HG03571 (cell line): Measurements from ENCODE around the gene CTNNA3.
"Not testable (repeated sequence)": the region's sequence is repeated elsewhere in the genome, so short reads cannot be mapped to it uniquely, and the experiment has no call there.

ENCODE experiments used
- ATAC-seq: cut with Tn5 transposase; IDR thresholded peaks from one replicate; pipeline ENCODE4 v1.9.1; 2021; ENCODE audit not compliant: unreplicated experiment

The CTNNA3 gene

DNA sequence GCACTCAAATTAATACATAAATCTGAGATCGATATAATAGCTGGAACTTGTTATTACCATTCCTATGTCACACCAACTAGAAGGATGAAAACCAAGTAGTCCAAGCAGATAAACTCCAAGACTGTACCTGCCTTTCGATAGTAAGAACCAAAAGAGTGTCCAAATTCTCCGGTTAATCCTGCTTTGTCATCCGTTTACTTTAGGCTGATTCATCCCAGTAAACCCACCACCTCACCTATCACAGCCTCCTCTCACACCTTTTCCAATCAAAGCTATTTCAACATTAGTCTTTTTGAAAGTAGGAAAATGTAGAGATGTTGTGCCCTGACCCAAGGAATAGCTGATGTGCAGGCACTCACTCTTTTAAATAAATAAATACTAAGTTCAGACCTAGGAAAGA, 177.2 kb downstream of the CTNNA3 start:
- no peak for ATAC-seq

DNA sequence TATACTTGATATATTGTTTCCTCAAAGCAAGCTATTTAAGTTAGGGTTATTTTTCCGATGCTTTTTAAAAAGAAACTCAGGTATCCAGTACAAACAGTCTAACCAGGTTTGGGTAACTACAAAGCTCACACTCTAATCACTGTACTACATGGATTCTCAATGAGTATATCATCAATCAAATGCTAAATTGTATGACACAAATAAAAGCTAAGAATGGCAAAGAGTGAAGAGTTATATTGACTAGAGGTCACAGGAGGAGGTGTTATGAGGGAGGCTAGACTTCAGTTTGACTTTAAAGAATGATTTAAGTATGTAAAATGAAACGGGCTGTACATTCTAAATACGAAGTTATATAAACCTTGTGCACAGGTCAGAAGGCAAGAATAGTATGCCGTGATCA, 178.0 kb downstream of the CTNNA3 start:
- ATAC-seq: no peak

DNA sequence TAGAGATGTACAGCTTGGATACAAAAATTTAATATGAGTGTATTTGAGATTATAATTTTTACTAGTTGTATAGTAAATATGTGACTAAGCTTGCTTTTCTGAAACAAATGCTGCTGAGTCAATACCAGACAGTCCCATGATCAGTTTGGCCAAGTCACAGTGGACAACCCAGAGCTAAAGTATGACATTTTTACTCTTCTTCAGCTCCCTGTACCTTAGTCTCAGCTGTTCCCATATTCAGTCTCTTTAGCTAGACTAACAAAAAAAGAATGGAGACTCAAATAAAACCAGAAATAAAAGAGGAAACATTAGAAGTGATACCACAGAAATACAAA, 189.3 kb downstream of the CTNNA3 start:
- no peak for ATAC-seq

DNA sequence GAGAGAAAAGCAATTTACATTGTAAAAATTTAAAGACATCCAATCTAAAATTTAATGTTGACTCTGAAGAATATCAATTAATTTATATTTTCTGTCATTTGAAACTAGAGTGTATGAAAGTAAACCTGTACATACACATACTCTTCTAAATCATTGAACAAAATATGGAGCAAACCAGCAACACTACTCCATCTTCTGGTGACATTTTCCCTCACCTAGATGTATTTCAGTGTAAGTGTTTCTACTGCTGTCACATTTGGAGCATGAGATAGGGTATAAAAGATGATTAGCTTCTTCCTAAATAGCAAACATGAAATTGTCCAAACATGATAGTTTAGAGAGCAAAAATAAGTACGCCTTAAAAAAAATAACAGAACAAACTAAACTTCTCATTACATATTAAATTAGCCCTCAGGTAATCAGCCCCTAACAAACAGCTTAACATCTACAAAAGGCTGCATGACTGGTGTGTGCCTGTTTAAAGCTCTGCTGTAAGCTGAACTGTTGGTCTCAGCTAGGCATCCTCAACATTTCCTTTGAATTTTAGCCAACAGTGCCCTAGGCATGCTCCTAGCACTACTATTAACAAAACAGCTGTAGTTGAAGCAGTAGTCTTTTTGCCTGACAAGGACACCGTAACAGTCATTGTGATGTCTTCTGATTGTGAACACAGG, 189.8 kb downstream of the CTNNA3 start:
- no peak for ATAC-seq

DNA sequence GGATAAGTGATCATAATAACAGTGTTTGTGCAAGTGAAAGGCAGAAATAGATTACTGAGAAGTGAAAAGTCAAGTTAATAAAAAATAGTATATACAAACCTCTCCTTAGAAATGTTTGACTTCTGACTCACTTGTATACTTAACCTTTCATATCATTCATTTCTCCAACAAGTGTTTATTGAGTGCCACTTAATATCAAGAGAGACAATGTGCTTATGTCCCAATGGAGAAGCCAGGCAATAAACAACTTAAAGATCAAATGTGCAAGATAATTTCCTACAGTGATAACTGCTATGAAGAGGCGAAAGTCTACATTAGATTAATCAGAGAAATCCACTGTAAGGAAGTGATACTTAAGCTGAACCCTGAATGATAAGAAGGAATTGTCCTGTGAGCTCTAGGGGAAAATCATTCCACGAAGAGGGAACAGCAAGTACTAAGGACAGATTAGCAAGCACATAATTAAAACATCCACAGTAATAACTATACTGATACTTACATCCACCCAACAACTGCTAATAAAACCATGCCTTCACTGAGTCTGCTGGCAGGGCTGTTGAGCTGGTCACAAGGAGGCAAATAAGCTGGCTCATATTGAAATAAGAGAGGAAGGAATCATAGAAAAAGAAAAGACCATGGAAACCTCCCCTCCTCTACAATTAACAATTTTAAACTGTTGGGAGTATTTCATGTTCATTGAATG, 203.5 kb downstream of the CTNNA3 start:
- ATAC-seq: no peak

DNA sequence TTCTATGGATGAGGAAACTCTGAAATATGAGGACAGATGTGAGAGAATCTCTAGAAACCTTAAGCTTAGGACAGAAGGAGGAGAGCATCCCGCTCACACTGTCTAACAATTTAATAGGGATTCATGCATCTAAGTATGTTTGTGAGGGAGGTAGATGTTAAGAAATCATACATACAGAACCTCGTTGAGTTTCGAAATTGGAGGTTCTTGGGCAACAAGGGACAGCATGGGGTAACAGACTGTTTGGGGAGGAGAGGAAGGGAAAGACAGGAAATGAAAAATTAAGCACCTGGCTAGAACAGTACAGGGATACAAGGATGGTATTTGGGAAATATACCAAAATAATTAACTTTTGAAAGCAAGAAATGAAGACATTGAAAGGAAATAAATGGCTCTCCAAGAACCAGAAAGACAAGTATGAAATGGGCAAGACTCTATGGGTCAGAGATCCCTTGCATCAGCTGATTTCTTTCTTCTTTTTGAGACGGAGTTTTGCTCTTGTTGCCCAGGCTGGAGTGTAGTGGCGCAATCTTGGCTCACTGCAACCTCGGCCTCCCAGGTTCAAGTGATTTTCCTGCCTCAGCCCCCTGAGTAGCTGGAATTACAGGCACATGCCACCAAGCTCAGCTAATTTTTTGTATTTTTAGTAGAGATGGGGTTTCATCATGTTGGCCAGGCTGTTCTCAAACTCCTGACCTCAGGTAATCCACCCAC, 207.9 kb downstream of the CTNNA3 start:
- ATAC-seq: no peak

DNA sequence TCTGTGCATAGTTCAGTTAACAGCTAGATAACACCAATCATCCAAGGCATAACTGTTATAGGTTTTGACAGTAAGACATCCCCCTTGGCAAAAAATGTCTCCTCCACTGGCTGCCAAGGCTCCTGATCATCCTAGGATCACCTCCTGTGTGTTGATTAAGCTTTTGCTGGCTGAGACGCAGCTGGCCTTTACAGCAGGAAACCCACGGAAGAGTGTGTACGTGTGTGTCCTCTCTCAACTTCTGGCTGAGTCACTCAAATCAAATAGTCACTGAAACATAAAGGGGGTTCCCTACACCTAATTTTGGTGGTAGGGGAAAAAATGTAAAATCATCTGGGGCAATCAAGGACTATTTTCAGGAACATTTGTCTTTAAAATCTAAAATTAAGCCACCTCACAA, 208.8 kb downstream of the CTNNA3 start:
- ATAC-seq: no peak

DNA sequence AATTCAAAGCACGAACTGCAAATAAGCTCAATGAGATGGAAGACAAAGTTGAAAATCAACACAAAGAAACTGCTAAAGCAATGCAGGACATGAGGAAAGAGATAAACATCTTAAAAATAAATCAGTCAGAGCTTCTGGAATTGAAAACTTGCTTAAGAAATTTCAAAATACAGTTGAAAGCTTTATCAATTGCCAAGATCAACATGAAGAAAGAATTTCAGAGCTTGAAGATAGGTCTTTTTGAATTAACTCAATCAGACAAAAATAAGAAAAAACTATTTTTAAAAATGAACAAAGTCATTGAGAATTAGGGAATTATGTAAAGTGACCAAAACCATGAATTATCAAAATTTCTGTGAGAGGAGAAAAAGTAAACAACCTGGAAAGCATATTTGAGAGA, 218.1 kb downstream of the CTNNA3 start:
- ATAC-seq: no peak

DNA sequence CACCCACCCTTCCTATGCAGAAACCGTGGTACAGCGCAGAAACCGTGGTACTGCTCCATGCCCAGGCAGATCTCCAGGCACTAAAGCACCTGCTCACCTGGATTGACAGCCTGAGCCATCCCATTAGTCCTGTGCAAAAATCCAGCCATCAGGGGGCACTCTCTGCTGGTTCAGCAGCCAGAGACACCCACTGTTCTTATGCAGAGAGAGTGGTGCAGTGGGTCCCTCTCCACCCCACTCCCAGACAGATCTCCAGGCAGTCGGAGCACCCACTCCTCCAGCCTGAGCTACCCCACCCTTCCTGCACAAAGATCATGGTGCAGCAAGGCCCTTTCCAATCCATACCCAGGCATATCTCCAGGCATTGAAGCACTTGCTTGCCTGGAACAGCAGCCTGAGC, 219.8 kb downstream of the CTNNA3 start:
- no peak for ATAC-seq

DNA sequence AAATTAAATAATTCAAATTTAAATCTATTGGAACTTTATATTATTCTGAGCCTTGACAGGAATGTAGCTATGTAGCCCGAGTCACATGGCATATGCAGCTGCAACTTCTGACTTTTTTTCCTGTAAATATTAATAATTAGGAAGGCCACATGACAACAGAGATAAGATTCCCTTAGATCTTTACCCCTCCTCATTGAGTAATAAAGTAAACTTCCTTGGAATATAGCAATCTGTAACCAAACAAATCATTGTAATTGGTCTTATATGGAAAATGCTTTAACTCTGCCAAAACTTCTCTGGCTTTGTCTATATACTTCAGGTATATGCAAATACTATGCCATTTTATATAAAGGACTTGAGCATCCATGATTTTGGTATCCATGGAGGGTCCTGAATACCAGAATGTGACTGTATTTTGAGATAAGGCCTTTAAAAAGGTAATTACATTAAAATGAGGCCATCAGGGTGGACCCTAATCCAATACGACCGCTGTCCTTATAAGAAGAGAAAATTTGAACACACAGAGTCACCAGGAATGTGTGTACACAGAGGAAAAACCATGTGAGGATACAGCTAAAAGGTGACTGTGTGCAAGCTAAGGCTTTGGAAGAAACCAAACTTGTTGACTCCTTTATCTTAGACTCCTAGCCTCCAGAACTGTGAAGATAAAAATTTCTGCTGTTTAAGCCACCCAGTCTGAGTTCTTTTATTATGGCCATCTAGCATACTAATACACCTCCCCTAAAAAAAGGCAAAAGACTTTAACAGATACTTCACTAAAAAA, 222.0 kb downstream of the CTNNA3 start:
- no peak for ATAC-seq

DNA sequence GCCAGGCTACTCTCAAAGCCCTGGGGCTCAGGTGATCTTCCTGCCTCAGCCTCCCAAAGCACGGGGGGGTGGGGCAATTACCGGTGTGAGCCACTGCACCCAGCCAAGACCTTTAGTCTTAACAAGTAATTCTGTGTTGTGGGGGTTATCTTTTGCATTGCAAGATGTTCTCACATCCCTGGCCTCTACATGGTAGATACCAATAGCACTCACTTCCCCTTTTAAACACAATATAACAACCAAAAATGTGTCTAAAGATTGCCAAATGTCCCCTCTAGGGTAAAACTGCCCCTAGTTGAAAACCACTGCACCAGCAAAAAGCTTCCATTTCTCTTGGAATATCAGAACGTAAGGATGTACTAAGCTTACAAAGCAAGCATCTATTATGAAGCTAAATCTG, 225.0 kb downstream of the CTNNA3 start:
- no peak for ATAC-seq

DNA sequence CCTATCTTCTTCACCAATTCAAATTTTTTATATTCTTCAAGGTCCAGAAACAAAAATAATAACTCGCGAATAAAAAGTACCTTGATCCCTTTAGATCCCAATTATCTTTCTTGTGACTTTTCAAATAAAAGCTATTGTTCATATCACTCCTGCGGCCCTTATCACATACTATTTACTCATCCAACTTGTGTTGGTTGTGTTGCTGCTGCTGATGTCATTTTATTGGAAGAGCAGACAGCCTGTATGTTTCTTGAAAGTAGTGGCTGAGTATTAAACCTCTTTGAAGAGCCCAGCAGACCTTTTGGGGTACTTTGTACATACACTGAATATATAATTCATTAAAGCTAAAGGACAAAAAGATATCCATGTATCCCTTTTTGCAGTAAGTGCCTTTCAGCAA, 231.7 kb downstream of the CTNNA3 start:
- ATAC-seq: no peak

DNA sequence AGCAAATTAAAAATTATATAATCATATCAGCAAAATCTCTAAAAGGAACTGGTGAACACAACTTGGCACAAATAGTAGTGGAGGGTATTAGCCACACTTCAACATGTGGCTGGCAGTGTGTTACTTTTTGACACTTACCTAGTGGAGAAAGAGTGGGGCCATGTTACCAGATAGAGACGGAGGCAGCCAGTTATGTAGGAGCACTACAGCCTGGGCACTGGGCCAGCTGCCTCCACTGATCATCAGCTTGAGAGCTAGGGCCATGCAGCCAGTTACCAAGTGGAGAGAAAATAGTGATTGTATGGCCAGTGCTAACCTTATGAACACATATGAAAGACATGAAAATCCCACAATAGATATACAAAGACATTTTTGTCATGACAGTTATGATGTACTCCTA, 243.1 kb downstream of the CTNNA3 start:
- no peak for ATAC-seq

DNA sequence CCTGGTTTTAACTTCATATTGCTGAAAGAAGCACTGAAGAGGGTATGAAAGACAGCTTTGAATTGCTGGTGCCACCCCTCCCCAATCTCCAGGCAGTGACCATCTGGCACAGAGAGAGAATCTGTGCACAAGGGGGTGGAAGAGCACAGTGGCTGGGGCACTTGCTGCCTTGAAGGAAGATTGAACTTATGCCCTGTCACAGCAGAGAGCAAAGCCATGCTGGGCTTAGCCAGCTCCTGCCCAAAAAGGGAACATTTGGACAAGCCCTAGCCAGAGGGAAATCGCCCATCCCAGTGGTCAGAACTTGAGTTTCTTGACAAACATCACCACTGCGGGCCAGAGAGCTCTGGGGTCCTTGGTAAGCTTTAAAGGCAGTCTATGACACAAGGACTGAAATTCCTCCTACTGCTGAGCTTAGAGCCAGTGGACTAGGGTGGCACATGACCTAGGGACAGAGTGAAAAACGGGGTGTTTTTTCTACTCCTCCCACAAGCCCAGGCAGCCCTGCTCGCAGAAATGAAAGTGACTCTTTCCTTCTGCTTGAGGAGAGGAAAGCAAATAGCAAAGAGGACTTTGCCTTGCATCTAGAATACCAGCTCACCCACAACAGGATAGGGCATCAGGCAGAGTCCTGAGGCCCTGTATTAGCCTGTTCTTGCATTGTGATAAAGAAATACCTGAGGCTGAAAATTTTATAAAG, 257.2 kb downstream of the CTNNA3 start:
- no peak for ATAC-seq

DNA sequence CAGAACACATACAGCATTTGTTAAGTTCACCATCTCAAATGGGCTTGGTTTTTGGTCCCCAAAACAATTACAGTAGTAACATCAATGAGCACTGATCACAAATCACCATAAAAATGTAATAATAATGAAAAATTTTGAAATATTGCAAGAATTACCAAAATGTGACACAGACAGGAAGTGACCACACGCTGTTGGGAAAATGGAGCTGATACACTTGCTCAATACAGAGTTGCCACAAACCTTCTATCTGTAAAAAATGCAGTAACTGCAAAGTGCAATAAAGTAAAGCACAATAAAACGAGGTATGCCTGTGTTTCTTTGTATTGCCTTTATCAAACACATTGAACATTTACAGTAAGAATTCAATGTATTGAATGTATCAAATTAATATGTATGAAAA, 262.7 kb downstream of the CTNNA3 start:
- ATAC-seq: no peak

DNA sequence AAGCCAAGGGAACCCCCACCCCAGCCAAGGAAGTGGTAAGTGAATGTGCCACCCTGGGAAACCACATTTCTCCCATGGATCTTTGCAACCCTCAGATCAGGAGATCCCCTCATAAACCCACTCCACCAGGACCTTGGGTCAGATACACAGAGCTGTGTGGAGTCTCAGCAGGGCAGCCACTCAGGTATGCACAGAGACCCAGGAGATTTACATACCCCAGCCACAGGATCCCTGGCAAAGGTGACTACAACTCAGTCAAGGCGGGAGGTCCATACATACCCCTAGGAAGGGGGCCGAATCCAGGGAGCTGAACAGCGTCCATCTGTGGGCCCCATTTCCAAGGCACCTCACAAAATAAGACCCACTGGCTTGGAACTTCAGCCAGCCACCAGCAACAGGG, 293.4 kb downstream of the CTNNA3 start:
- ATAC-seq: no peak

DNA sequence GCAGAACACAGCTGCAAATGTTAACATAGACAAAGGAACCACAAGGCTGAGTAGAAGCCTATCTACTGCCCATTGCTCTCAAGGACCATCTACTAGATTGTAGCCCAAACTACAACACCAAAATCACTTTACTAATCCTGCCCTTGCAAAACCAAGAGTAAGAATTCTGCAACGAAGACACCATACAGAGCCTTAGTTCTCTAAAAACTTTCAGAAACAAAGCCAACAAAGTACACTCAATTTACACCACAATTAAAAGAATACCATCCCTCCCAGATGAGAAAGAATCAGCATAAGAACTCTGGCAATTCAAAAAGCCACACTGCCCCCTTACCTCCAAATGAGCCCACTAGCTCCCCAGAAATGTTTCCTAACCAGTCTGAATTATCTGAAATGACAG, 294.3 kb downstream of the CTNNA3 start:
- ATAC-seq: no peak

DNA sequence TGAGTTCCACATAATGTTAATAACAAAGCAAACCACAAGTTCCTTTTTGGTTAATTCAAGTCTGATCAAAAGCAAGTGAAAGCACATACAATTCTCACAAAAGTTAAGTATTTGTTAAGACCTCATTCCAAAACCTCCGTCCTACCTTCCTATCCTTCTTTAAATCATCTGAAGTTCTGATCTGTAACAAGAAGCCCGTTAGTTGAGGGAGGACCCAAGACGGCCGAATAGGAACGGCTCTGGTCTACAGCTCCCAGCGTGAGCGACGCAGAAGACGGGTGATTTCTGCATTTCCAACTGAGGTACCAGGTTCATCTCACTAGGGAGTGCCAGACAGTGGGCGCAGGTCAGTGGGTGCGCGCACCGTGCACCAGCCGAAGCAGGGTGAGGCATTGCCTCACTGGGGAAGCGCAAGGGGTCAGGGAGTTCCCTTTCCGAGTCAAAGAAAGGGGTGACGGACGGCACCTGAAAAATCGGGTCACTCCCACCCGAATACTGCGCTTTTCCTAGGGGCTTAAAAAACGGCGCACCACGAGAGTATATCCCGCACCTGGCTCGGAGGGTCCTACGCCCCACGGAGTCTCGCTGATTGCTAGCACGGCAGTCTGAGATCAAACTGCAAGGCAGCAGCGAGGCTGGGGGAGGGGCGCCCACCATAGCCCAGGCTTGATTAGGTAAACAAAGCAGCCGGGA, 309.0 kb downstream of the CTNNA3 start:
- not testable (repeated sequence) for ATAC-seq

DNA sequence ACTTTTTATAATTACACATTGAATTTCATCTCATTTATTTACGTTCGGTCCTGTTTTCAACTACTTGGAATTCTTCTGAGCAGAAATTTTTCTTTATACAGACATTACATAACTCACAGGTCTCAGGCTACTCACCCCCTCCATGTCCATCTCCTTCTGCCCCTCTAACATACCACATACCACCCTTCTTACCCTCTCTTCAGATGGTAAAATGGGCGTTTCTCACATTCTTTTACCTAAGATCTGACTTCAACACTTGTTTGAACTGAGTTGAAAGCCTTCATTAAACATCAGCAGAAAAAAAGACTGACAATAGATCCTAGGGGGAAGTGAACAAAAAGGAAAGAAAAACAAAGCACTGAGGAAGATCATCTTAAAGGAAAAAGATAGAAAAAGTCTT, 309.7 kb downstream of the CTNNA3 start:
- ATAC-seq: no peak

DNA sequence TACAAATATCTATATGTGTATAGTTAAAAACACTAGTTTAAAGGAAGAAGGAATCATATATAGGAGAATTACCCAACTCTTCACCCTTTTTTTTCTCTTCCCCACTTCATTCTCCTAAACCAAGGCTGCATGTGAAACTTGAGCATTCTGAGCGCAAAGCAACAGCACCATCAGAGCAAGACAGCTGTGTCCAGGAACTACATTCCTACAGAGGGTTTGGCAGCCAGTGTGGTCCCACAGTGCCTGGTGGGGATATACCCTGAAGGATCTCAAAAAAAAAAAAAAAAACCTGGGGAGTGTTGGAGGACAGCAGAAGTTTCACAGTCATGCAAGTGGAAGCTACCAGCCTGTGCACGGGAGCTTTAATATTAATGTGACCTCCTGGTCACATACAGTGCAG, 310.4 kb downstream of the CTNNA3 start:
- no peak for ATAC-seq
